GM12872 (cell line): ENCODE data around the gene TARS2.
A peak's percentile ranks its signal among the peaks of the same experiment; 100 is the strongest.

Source experiments
- CTCF ChIP-seq: IDR thresholded peaks from 3 replicates; pipeline ENCODE4 v1.5.1; 2011; ENCODE audit warnings: low read depth, mild to moderate bottlenecking, low read length, moderate library complexity; ENCODE audit not compliant: insufficient read depth

The TARS2 gene, protein sequence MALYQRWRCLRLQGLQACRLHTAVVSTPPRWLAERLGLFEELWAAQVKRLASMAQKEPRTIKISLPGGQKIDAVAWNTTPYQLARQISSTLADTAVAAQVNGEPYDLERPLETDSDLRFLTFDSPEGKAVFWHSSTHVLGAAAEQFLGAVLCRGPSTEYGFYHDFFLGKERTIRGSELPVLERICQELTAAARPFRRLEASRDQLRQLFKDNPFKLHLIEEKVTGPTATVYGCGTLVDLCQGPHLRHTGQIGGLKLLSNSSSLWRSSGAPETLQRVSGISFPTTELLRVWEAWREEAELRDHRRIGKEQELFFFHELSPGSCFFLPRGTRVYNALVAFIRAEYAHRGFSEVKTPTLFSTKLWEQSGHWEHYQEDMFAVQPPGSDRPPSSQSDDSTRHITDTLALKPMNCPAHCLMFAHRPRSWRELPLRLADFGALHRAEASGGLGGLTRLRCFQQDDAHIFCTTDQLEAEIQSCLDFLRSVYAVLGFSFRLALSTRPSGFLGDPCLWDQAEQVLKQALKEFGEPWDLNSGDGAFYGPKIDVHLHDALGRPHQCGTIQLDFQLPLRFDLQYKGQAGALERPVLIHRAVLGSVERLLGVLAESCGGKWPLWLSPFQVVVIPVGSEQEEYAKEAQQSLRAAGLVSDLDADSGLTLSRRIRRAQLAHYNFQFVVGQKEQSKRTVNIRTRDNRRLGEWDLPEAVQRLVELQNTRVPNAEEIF

GRCh38 chr1:150486966-150487762 lies at the start of gene TARS2:
TSS of gene TARS2 (plus strand) at chr1:150487419. CDS start at chr1:150487451, 32 bp downstream.
- no peak for TF ChIP-seq CTCF

DNA sequence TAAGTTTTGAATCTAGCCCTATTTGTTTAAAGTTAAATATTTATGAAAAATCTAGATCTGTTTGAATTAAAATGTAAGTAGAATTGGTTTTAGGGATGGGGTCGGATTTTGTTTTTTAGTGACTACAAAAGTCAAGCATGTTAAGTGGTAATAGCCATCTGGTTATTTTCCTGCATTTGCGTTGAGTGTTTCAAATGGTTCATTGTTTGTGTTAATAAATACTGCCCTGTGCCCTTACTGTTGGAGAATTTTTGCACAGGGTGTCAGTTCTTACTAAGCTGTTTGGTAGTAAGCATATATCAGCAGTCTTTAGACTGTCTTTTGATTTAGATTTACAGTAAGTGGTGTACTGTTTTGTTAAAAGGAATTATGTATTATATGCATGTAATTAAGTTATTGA lies 46.1 kb upstream of the TARS2 start:
- no peak for TF ChIP-seq CTCF

GRCh38 chr1:150444232-150444631 lies 43.0 kb upstream of the TARS2 start:
- no peak for TF ChIP-seq CTCF

DNA sequence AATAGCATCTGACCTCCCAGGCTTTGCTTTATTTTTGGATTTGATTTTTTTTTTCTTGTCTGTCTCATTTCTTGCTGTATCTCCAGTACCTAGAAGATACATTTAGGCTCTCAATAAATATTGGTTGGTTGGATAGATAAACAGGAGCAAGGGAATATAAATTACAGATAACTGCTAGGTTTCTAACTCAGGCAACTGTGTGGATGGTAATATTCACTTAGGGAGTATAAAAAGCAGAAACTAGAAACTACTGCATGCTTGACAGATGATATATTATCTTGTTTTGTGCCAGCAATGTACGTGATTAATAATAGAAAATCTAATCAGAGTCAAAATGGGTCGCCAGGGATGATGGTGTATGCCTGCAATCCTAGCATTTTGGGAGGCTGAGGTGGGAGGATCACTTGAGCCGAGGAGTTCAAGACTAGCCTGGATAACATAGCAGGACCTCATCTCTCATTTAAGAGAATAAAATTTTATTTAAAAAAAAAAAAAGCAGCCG lies 31.0 kb upstream of the TARS2 start:
- no peak for TF ChIP-seq CTCF

GRCh38 chr1:150464422-150464826 lies 22.8 kb upstream of the TARS2 start:
- peak; percentile 86 for TF ChIP-seq CTCF

DNA sequence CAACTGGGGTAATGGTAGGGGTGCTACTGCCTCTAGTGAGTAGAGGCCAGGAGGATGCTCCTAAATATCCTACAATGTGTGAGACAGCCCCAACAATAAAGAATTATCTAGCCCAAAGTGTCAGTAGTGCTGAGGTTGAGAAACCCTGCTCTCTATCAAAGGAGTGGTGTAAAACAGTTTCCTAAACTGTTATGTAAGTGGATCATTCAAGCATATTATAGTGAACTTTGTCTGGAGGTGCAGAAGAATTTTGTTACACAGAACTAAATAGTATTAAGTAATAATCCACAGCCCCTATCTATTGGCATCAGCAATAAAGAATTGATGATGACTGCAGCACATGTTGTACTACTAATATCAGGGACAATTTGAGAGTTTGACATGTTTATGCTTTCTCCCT lies 20.3 kb upstream of the TARS2 start:
- TF ChIP-seq CTCF = no peak

DNA sequence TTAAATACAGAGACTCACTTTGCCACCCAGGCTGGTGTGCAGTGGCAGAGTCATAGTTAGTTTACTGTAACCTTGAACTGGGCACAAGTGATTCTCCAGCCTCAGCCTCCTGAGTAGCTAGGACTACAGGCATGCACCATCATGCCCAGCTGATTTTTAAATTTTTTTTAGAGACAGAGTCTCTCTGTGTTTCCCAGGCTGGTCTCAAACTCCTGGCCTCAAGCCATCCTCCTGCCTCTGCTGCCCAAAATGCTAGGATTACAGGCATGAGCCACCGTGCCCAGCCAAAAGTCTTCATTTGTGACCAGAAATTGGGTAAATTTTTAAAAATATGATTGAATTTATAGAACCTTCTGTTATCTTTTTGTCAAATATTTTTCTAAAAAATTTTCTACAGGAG lies 17.9 kb upstream of the TARS2 start:
- TF ChIP-seq CTCF = no peak
